Middle frontal gyrus (tissue), 1 donor: ENCODE measurements around the gene STK17A.
"Not testable (repeated sequence)": the region's sequence is repeated elsewhere in the genome, so short reads cannot be mapped to it uniquely, and the experiment has no call there.

Experiments used
- DNase-seq: peaks from one replicate; pipeline ENCODE4 v3.0.0-alpha.2; 2015; ENCODE audit warnings: low spot score; ENCODE audit errors: extremely low spot score

The STK17A gene

GRCh38 chr7:43596426-43596825 is 13.5 kb downstream of the STK17A start:
- not testable (repeated sequence) for DNase-seq

DNA sequence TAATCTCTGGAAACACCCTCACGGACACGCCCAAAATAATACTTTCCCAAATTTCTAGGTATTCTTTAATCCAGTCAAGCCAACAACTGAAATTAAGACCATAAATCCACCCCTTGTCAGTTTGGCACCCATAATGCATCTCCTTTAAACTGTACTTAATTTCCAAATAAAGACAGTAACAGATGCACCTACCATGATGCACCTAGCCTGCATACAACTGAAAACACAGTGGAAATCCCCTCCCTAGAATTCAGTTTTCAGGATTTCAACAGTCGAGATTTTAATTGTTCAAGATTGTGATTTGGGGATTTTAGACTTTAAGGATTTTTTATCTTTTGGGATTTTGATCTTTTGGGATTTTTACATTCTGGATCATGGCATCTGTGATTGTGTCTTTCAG is 17.1 kb downstream of the STK17A start:
- DNase-seq, result no peak

DNA sequence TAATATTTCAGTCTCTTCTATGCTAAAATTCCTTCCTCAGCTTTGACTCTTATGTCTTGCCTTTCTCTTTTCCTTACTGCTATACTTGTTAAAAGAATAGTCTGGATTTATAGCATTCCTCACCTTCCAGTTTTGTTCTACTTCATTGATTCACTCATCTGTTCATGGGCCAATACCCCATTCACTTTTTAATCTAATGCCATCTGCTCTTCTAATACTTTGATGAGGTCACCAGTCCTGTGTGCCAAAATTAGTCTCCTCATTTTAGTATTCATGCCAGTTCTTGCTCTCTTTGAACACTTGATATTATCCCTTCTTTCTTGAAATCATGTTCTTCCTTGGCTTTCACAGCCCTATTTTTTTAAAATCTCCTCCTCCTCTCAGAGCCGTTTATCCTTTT is 19.3 kb downstream of the STK17A start:
- no peak for DNase-seq

DNA sequence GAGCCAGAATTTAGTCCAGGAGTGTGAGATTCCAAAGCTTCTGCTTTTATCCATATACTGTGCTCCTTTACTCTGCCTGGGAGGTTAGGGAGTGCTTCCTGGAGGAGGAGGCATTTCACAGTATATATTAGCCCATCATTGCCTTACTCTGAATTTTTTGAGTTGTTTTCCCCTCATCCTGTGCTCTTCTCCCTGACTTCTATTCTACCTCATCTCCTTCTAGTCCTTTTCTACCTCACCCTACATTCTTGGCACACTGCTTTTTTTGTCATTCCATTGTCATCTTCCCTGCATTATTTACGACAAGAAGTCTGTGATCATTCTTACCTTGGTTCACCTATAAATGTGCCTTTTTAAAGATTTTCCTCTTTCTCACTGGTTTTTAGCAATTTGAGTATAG is 21.3 kb downstream of the STK17A start:
- DNase-seq, result no peak

- DNase-seq, result no peak
These were observed 26.2 kb downstream of the STK17A start for GRCh38 chr7:43609097-43609496.

- no peak for DNase-seq
These were observed 29.2 kb downstream of the STK17A start for GRCh38 chr7:43612128-43612527.

DNA sequence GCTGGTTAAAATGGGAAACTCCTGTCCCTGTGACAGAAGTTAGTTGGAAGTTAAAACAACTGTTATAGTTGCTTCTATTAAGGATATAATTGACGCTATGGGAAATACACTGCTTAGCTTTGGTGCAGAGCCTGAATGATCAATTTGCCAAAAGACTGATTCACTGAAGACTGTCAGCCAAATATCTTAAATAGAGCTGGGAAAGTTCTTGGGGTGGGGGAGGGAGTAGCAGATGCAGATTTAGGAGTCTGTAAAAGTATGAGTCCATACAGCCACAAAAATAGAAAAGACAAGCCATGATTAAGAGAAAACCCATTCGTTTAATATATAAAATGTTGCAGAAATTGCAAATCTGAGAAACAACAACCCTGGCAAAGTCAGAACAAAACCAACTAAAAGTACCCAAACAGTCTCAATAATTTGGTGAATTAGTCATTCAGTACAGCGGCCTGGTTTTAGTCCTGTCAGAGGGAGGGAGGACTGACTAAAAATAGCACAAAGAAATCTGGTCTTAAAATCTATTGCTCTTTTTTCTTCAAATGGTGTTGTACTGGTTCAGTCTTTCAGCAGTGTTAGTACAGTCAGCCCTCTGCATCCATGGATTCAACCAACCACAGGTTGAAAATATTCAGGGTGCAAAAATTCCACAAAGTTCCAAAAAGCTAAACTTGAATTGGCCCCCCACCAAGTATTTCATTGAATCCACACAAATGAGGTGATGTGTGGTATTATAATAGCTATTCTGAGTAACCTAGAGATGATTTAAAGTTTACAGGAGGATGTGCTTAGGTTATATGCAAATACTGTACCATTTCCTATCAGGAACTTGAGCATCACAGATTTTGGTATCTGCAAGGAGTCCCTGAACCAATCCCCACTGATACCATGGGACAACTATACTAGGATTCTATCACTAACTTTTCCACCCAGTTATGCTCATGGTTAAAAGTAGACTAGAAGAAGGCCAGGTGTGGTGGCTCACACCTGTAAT is 30.0 kb downstream of the STK17A start:
- no peak for DNase-seq

DNA sequence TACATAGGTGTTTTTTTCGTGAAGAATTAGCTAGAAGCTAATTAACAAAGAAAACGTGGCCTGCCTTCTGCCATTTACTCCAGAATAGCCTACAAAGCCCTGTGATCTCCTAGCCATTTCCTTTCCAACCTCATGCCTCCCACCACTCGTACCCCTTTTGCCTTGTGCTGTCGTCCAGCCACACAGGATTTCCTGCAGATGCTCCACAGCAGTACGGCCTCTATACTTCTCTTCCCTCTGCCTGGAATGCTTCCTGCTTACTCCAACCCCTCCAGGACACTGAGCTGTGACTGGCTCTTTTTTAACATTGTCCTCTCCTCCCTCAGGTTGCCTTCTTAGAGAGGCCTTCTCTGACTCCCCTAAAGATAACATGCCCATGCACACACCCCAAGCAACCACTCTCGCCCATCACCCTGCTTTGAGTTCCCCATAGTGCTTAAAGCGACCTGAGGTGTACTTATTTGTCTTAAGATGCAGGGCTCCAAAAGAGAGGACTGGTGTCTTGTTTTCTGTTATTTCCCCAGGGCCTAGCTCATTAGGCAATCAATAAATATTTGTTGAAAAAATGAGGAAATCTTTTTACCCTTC is 32.7 kb downstream of the STK17A start:
- no peak for DNase-seq

- DNase-seq, result no peak
These were observed 34.1 kb downstream of the STK17A start for GRCh38 chr7:43616977-43617376.

DNA sequence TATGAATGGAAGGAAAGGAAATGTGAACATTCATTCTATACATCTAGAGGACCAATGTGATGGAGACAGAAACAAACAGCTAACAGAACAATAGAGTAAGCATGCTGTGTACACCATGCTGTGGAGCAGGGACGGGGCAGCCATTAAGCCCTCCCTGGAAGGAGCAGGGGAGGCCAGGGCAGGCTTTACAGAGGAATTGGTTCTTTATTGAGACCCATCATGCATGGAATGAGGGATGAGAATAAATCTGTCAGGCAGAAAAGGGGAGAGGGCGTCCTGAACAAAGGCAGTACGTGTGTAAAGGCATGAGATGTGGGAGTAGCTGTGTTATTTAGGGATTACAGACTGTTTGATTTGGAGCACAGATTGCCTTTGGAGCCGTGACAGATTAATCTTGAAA is 35.2 kb downstream of the STK17A start:
- DNase-seq, result no peak

DNA sequence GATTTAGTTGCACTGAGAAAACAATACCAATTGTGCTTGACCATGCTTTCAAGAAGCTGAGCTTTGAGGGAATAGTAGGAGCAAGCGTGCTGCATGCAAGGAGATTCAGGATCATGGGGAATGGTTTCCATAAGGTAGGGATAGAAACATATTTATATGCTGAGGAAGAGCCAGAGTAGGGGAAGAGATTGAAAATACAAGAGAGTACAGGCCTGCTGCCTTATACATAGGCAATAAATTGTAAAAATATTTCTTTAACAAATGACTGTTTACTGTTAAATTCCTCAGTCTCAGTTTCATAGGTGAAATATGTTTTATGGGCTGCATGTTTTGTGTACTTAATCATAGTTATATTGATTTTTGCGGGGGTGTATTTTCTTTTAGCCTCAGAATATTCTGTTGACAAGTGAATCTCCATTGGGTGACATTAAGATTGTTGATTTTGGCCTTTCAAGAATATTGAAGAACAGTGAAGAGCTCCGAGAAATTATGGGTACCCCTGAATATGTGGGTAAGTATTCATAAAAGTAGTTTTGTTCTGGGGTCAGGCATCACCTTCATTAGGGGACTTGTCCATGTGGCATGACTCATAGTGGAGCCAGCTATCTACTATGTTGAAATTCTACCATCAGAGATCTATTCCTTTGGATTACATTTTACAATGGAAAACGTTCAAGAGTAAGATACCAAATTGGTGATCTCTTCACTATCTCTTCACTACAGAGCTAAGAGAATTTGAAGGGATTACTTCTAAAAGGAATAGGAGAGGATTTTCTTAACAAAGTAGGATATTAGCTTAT is 36.5 kb downstream of the STK17A start:
- no peak for DNase-seq

GRCh38 chr7:43621729-43622448 is 39.0 kb downstream of the STK17A start:
- no peak for DNase-seq

DNA sequence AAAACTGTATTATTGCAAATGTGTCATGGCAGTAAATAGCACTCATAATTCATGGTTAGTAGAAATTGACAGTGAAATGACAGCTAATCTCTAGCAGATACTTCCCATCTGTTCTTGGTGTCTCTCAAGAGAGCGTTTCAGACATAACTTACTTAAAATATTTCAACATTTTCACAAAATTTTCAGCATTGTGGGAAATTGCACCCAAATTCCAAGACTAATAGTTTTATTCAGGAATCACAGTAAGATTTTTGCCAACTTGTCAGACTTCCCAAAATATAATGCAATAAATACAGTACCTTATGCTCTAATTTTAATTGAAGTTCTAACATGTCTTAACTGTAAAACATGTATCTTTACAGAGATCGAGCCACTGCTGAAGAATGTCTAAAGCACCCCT is 41.2 kb downstream of the STK17A start:
- DNase-seq, result no peak

DNA sequence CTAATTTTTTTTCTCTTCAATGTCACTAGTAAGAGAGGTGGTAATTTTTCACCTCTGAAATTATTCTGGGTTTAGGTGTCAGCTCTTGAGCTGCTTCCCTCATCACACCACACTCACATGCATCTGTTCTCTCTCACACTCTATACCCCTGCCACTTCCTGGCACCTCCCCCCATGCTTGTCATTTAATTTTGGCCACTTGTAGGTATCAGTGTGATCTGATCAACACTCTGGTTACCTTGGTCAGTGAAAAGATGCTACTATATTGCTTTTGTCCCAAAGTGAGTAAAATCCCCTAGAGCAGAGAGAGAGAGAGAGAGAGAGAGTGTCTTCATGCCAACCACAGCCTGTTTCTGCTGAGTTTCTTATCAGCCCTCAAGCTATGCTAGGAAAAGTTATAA is 42.5 kb downstream of the STK17A start:
- DNase-seq, result no peak

DNA sequence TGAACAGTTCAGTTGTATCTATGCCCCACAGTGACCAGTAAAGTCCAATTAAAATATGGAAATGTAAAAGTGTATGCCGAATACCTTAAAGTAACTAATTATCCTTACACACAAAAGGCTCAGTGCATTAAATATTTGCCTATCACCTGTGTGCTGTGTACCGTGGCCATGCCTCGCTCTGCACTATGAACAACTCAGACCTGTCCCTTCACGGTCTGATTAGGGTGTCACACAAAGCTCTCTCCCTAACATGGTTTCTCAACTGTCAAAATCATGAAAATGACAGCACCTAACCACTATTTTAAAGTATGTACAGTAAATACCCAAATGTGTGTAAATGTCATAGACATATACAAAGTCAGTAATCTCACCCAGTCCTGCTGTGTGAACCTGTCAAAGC is 43.1 kb downstream of the STK17A start:
- DNase-seq, result no peak

- DNase-seq, result no peak
These were observed 43.8 kb downstream of the STK17A start for GRCh38 chr7:43626695-43627094.

GRCh38 chr7:43627798-43628197 is 44.9 kb downstream of the STK17A start:
- not testable (repeated sequence) for DNase-seq

- DNase-seq, result no peak
These were observed 45.5 kb downstream of the STK17A start for GRCh38 chr7:43628431-43628830.

- DNase-seq, result no peak
These were observed 46.9 kb downstream of the STK17A start for GRCh38 chr7:43629857-43630256.

- no peak for DNase-seq
These were observed 47.6 kb downstream of the STK17A start for GRCh38 chr7:43630482-43630881.

- no peak for DNase-seq
These were observed 48.7 kb downstream of the STK17A start for GRCh38 chr7:43631559-43631958.
